SIG-M5 (cell line): Measurements from ENCODE around the gene ANGPTL8.

ENCODE experiments used
- DNase-seq: peaks from one replicate; lab custom pipeline; 2025; lab: John Stamatoyannopoulos, UW

The ANGPTL8 gene

DNA sequence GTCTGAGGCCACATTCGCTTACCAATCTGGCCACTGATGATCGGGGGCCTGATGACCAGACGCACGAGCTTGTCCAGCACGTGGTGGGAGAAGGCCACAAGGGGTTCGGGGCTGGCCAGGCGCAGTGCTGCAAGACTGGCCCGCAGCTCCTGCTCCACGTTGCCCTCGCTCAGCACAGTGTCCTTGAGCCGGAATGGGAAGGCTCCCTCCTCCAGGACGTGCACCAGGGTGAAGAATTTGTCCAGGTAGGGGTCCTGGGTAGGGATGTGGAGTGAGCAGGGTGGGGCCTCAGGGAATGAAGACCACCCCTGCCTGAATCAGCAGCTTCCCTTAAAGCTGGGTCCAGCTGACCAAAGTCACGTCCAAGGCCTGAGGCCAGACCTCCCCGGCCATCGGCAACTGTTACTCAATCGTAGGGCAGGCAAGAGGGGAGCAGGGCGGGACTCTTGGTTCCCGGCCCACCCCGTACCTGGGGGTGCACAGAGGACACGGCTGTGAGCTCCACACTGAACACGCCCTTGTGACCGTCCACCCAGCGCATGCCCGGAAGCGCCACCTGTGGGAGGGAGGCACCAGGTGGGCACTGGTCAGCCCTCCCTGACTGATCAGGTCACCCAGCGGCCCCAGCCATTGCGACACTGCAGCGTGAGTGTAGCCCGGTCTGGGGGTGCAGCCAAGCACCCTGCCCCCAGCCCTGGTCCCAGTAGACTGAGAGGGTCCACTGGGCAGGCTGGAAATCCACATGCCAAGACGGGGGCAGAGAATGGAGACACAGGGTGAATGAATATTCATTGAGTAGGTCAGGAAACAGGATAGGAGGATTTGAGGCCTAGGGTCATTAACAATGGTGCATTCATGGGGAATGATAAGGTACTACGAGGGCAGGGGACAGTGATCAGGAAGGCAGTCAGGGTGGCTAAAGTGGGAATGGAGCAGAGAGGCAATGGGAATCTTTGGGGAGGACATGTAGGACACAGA, 2.8 kb upstream of the ANGPTL8 start:
- DNase-seq: no peak

DNA sequence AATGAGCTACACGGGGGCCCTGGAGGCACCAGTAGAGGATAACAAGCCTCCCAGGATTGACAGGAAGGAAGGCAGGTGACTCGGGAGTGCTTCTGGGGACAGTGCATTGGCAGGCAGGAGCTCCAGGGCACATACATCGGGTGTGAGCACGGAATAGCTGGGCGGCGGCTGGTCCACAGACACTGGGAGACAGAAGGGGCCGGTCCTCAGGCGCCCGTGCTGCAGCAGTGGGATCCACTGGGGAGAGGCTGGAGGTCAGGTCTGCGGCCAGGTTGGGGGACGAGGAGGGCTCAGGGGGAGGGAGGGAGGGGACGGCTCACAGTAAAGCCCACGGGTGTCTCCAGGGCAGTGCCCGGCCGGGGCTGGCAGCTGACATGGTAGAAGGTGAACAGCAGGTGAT, 2.1 kb upstream of the ANGPTL8 start:
- no peak for DNase-seq

DNA sequence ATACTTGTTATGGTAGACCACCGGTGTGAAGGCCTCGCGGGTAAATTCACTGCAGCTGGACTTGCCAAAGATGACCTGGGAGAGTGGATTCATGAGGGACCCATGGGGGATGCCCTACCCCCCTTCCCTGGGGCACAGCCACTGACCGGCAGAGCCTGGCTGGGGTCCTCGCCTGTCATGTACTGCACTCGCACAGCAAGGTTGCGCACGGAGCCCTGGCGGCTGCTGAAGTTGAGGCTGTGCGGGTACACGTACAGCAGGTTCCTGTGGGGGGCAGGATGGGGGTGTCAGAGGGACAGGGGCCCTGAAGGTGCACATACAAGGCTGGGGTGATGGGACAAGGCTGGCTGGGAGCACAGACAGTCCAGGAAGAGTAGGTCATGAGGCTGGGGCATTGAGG, 1.4 kb upstream of the ANGPTL8 start:
- DNase-seq: no peak

DNA sequence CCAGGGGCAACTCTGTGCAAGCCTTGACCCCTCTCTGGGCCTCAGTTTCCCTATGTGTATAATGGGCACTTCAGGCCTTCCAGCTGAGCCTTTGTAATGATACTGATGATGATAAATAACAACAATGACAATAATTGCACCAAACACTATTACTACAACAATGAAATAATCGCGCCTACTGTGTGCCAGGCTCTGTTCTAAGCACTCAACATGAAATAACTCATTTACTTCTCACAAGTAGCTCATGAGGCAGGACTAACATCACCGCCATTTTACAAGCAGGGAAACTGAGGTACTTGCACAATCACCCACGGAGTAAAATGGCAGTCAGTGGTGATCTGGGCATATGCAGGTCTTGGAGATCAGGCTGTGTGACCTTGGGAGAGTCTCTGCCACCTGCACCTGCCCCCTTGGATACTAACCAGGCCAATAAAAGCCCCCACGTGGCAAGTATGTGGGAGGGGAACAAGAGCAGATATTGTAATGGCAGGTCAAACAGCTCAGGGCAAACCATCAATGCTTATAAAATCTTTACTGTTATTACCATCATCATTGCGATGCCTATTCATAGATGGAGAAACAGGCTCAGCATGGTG, 540 bp upstream of the ANGPTL8 start:
- no peak for DNase-seq

DNA sequence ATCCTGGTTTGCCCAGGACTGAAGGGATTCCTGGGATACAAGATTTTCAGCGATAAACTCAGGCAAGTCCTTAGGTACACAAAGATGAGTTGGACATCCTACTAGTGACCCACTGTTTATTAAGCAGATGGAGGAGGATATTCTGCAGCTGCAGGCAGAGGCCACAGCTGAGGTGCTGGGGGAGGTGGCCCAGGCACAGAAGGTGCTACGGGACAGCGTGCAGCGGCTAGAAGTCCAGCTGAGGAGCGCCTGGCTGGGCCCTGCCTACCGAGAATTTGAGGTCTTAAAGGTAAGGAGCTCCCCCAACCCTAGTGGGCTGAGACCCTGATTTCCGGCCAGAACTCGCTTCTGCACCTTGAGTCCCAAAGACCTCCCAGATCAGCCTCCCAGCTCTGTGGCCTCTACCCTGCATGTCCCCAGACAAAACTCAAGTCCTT, 607 bp downstream of the ANGPTL8 start:
- DNase-seq: no peak

DNA sequence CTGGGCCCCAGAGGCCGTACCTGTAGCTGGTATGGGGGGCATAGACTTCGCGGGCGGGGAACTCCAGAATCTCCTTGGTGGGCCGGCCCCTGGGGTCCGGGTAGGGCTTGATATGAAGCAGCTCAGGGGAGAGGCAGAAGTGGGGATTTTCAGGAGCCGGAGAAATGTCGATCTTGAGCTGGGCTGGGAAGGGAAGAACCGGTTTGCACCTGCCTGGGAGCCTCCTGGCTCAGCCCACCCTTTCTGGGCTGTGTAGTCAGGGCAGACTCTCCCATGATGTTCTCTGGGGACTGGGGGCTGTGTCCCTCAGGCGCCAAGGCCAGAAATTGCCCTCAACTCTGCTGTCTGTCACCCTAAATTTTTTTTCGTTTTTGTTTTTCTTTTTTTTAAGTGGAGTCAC, 2.6 kb downstream of the ANGPTL8 start:
- DNase-seq: no peak

DNA sequence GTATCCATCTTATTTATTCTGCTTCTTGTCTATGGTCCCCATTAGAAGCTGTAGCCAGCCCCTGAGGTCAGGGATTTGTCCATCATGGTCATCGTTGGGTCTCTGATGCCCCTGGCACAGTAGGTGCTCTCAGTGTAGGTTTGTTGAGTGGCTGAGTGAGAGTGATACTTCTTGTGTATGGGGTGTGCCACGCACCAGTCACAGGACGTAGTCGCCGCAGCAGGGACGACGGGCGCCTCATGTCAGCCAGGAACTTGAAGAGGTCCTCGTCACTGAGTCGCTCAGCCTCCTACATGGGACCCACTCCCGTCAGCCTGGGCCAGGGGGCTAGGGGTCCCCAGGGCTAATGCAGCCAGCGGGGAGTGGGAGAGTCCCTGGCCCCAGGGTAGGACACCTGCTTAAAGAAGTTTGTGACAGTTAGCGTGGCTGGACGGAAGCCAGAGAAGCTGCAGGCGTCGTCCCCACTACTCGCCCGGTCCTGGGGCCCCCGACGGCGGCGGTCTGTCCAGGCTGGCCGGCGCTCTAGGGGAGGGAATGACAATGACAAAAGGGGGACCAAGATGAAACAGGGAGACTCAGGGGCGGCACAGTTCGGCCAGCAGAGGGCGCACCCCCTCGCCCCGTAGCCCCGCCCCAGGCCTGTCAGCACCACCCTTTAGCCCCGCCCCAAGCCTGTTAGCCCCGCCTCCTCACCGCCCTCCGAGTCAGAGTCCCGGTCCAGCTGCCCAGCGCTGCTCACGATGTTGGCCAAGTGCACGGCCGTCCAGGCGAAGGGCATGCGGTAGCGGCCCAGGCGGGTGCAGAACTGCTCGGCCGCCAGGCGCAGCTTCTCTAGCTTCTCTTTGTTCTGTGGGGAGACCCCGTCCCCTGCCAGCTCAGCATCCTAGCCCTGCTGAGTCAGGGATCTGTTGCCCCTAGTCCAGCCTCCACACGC, 3.7 kb downstream of the ANGPTL8 start:
- no peak for DNase-seq

DNA sequence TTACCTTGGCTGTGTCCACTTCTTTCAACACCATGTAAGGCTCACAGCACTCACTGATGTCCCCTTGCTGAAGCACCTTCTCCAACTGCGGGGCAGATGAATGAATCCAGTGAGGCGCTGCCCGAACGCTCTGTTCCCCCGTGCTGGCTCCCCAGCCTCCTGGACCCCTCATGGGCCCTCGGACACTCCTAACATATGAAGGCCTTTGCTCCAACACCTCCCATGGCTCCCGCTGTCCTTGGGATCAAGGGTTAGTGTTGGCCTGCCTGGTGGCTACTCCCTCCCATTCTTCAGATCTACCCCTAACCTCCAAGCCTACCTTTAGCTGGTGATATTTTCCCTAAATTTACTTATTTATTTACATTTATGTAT, 4.4 kb downstream of the ANGPTL8 start:
- DNase-seq: no peak

DNA sequence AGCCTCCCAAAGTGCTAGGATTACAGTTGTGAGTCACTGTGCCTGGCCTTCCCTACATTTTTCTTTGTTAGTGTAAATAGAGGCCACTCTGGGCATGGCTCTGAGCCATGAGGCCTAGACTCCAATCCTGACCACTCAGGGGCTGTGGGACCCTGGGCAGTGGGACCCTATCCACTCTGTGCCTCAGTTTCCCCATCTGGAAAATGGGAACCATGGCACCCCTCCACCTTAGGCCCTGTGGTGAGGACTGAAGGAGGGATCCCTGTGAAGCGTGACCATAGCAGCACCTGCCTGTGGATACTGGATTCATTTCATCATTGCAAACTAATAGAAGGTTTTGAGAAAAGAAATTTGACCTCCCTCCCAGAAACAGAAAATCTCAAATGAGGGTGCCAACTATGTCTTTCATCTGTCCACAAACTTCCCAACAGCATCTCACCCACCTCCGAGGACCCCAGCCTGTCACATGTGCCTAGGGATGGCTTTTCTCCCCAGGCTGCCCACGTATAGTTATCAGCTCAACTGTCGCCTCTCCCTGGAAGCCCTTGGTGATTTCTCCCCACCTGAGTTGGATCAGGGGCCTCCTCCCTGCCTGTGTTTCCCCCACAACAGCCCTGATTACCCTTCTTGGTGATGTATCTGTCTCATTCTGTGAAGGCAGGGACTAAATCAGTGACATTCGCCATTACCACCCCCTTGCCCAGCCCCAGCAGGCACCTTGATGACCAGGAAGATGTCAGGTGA, 5.6 kb downstream of the ANGPTL8 start:
- no peak for DNase-seq

DNA sequence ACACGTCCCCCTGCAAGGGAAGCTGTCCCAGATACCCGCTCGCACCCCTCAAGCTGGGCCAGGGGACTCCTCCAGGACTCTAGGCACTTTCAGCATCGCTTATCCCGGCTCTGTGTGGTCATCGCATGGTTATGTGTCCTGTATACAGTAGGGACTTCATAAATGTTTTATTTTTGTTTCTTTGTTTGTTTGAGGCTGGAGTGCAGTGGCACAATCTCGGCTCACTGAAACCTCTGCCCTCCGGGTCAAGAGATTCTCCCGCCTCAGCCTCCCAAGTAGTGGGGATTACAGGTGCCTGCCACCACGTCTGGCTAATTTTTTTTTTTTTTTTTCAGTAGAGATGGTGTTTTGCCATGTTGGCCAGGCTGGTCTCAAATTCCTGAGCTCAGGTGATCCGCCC, 7.5 kb downstream of the ANGPTL8 start:
- DNase-seq: no peak

DNA sequence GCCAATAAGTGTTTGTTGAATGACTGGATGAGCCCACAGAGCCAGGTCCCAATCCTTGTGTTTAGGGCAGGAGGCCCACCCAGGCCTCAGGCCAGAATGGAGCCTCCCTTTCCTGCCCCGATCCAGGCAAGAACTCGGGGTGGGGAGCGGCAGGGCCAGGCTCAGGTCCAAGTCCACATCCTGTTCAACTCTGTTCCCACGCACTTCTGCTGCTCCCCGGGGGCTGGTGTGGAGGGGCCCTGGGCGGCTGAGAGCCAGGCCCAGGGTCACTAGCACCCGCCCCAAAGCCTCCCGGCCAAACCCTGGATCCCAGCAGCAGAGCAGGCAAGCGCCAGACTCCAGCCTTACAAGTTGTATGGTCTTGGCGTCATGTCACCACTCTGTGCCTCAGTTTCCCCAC, 8.0 kb downstream of the ANGPTL8 start:
- no peak for DNase-seq

DNA sequence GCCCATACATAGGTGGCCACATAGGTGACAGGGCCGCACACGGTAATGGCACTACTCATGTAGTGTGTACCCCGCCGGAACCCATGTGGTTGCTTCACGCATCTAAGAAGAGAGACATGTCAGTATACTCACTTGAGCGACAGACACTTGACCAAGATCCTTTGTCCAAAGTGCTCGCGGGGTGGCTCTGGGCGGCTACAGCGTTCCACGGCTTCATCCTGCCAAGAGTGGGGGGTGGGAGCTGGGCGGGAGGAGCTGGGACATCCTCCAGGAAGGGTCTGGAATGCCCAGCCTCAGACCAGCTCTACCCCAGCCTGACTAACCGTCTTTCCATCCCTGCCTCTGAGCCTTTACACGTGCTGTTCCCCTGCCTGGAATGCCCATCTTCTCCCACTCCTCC, 8.5 kb downstream of the ANGPTL8 start:
- DNase-seq: no peak

DNA sequence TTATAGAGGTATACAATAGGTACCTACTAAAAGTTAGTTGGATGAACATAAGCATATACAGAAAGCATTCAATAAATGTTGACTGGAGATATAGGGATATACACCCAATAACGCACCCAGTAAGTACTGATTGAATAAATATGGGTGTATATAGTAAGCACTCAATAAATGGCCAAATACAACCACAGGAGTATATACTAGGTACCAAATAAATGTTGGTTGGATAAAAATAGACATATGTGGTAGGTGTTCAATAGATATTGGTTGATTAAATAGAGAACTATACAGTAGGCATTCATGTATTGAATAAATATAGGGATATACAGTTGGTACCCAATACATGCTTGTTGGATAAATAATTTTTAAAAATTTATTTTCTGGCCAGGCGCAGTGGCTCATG, 9.4 kb downstream of the ANGPTL8 start:
- DNase-seq: no peak

DNA sequence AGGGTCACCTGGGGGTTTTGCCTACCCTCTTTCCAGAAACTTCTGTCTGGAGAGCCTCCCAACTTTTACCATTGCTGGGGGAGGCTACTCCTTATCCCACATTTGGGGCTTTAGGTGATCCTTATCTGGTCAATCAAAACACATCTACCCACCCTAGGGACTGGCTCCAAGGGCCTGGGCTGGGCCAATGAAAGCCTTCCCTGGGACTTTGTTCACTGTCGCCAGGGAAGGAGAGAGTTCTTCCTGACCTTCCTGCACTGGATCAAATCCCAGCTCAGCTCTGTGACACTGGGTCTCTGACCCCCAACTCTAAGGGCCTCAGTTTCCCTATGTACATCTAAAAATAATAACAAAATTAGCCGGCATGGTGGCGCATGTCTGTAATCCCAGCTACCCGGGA, 11.8 kb downstream of the ANGPTL8 start:
- no peak for DNase-seq

DNA sequence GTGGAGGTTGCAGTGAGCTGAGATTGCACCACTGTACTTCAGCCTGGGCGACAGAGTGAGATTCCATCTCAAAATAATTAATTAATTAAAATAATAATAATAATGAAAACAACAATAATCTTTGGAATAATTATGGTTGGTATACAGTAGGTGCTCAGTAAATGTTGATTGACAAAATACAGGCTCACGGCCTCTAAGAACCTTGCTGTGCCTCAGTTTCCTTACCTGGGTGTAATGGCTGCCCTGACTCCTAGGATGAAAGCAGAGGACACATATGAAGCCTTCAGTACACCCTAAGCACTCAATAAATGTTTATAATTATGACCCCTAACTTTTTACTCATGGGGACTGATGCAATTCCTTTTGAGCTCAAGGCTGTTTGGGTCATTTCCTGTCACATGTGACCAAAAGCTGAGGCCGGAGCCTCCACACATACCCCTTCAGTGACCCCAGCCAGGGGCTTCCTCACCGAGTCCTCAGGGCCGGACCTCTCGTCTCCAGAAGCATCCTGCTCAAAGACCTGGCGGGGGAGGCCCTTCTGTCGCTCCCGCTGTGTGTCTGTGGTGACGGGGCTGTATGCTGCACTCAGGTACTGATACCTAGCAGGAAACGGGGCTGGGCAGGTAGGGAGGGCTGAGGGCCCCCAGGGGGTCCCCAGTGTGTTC, 12.4 kb downstream of the ANGPTL8 start:
- DNase-seq: no peak

DNA sequence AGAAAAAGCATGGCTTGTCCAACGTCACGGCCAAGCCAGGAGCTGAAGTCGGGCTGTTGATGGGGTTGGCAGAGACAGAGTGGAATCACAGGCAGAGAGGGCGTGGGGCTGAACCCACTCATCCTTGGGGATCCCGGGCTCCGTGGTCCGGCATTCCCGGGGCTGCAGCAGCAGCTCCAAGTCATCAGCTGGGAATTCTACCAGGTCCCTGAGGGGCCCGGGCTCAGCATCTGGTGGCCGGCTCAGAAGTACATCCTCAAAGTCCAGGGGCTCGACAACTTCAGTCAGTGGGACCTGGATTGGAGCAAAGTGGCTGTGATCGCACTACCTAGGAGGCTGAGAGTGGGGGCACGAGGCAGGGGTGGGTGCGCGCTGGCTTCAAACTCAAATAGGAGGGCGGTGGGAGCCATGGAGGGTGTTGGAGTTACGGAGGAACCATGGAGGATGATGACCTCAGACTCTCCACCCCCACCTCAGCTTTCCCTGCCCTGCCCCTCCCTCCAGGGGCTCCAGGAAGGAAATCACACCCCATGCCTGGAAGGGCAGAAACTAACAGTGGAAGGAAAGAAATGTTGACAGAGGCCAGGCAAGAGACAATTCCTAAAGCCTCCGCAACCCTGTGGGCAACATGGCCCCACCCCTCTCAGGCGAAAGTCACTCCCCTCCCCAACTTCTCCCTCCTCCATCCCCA, 13.4 kb downstream of the ANGPTL8 start:
- DNase-seq: no peak

DNA sequence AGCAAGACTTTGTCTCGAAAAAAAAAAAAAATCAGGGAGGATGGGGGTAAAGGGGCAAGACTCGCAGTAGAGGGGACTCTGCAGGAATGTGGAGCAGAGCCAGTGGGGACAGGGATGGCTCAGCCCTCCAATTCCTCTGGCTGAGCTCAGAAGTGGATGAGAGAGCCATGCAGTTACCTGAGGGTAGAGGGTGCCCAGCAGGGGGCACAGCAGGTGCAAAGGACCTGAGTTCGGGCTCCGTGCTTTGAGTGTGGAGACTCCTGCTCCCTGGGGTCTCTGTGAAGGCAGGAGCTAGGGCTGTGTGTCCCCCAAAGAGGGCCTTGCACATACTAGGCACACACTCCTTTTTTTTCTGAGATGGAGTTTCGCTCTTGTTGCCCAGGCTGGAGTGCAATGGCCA, 15.2 kb downstream of the ANGPTL8 start:
- DNase-seq: no peak

DNA sequence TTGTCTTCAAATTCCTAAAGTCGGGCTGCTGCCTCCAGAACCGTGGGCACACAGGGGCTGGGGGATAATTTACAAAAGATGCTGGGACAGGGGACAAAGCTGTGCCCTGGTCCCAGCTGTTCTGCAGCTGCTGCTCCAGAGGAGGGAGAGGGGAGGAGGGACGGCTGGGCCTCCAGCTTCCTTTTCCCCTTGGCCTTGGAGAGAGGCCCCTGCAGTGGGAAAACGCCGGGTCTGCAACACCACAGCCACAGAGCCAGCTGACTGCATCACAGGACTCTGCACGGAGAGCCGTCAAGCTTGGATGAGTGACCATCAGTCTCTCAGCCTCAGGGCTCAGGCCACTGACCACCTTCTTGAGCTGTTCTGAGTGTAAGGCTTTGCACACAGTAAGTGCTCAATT, 16.8 kb downstream of the ANGPTL8 start:
- DNase-seq: no peak

DNA sequence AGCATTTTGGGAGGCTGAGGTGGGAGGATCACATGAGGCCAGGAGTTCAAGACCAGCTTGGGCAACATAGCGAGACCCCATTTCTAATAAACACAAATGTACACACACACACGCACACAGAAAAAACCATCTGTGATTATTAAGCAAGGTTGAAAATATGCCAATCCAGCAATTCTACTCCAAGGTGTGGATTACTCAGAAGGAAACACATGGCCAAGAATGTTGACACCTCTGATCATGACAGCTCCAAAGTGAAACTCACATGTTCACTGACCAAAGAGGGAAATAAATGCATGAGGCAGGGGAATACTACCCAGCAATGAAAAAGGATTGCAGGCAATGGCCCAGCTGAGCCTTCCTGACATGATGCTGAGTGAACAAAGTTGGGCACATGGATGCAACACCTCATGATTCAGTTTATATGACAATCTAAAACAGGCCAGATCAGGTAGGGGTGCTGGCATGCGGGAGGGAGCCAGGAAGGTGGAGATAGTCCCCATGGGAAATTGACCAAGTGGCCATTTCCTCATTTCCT, 18.5 kb downstream of the ANGPTL8 start:
- no peak for DNase-seq

DNA sequence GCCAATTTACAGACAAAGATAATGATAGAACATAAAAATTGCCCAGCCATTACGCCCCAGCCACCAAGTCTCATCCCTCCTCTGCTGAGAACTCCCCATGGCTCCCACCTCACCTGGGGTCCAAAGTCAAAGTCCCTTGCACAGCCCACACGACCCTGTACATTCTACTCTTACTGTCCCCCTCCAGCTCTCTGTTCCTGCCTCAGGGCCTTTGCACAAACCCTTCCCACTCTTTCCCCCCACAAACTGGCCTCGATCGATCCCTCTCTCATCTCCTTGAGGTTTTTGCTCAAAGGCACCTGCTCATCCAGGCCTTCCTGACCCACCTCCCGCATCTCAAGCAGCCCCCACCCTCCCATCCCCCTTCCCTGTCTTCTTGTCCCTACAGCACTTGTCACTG, 21.6 kb downstream of the ANGPTL8 start:
- DNase-seq: no peak
